Mesenchymal stem cell (in vitro differentiated cells and primary cell): Measurements from ENCODE around the gene ORAI2.
"Not testable (repeated sequence)": the region's sequence is repeated elsewhere in the genome, so short reads cannot be mapped to it uniquely, and the experiment has no call there.

Source experiments
- DNase-seq: peaks from one replicate; pipeline ENCODE4 v3.0.0-alpha.2; 2013
- H2AFZ ChIP-seq: one replicate; pipeline ENCODE4 v1.6.1; 2013; ENCODE audit warnings: low read depth, mild to moderate bottlenecking, control low read depth, inconsistent platforms, low read length, moderate library complexity
- H2AK5ac ChIP-seq: 2 replicates; pipeline ENCODE4 v1.6.1; 2013; ENCODE audit warnings: low read length, moderate library complexity, mild to moderate bottlenecking, inconsistent platforms; ENCODE audit not compliant: severe bottlenecking
- H2BK120ac ChIP-seq: one replicate; pipeline ENCODE4 v1.6.1; 2013; ENCODE audit warnings: low read depth, mild to moderate bottlenecking, inconsistent platforms, low read length, moderate library complexity
- H2BK12ac ChIP-seq, 2 experiments: one replicate each; pipeline ENCODE4 v1.6.1; 2013; ENCODE audit warnings: inconsistent platforms in 2 of 2, low read length in 2 of 2, mild to moderate bottlenecking in 2 of 2, moderate library complexity in 2 of 2, control low read depth in 1 of 2
- H2BK15ac ChIP-seq: one replicate; pipeline ENCODE4 v1.6.1; 2013; ENCODE audit warnings: mild to moderate bottlenecking, low read depth, inconsistent platforms; ENCODE audit not compliant: poor library complexity, severe bottlenecking
- H2BK5ac ChIP-seq: 2 replicates; pipeline ENCODE4 v1.6.1; 2013; ENCODE audit warnings: low read depth, mild to moderate bottlenecking, low read length, control low read depth, inconsistent platforms; ENCODE audit not compliant: poor library complexity, severe bottlenecking
- H3K14ac ChIP-seq, 2 experiments: one replicate each; pipeline ENCODE4 v1.6.1; 2013; ENCODE audit warnings: inconsistent platforms in 2 of 2, low read length in 2 of 2, control low read depth in 1 of 2, mild to moderate bottlenecking in 1 of 2, moderate library complexity in 1 of 2
- H3K18ac ChIP-seq, 2 experiments: one replicate each; pipeline ENCODE4 v1.6.1; 2013; ENCODE audit warnings: inconsistent platforms in 2 of 2, low read length in 2 of 2, control low read depth in 1 of 2, low read depth in 1 of 2, mild to moderate bottlenecking in 1 of 2
- H3K23ac ChIP-seq, 2 experiments: one replicate each; pipeline ENCODE4 v1.6.1; 2013; ENCODE audit warnings: inconsistent platforms in 2 of 2, low read length in 2 of 2, mild to moderate bottlenecking in 2 of 2, moderate library complexity in 2 of 2, control low read depth in 1 of 2
- H3K27ac ChIP-seq: 2 replicates; pipeline ENCODE4 v1.5.1; 2013; ENCODE audit warnings: mild to moderate bottlenecking, moderate library complexity, low read length, control low read depth, inconsistent platforms; ENCODE audit not compliant: poor library complexity, severe bottlenecking
- H3K27me3 ChIP-seq, 2 experiments: 2 replicates each; pipeline versions ENCODE4 v1.6.1 to v1.7.0; 2013; ENCODE audit warnings: low read length in 2 of 2, mild to moderate bottlenecking in 2 of 2, moderate library complexity in 2 of 2, control low read depth in 1 of 2, inconsistent platforms in 1 of 2; ENCODE audit not compliant: control insufficient read depth in 1 of 2, insufficient read depth in 1 of 2
- H3K36me3 ChIP-seq, 2 experiments: 2 replicates each; pipeline versions ENCODE4 v1.6.1 to v1.7.0; 2013; ENCODE audit warnings: low read length in 2 of 2, control low read depth in 1 of 2, inconsistent platforms in 1 of 2, low read depth in 1 of 2, mild to moderate bottlenecking in 1 of 2; ENCODE audit not compliant: insufficient read depth in 2 of 2, control insufficient read depth in 1 of 2
- H3K4ac ChIP-seq, 2 experiments: one replicate each; pipeline ENCODE4 v1.6.1; 2013; ENCODE audit warnings: inconsistent platforms in 2 of 2, low read length in 2 of 2, mild to moderate bottlenecking in 2 of 2, moderate library complexity in 2 of 2, control low read depth in 1 of 2, low read depth in 1 of 2
- H3K4me1 ChIP-seq: 2 replicates; pipeline ENCODE4 v1.6.1; 2013; ENCODE audit warnings: low read depth, low read length, control low read depth; ENCODE audit not compliant: control insufficient read depth, insufficient read depth
- H3K4me2 ChIP-seq: 2 replicates; pipeline ENCODE4 v1.6.1; 2013; ENCODE audit warnings: low read length, mild to moderate bottlenecking, inconsistent platforms; ENCODE audit not compliant: poor library complexity, severe bottlenecking
- H3K4me3 ChIP-seq, 2 experiments: 2 replicates each; pipeline versions ENCODE4 v1.5.1 to v1.7.0; 2013; ENCODE audit warnings: low read length in 2 of 2, mild to moderate bottlenecking in 2 of 2, control low read depth in 1 of 2, low read depth in 1 of 2; ENCODE audit not compliant: insufficient read depth in 1 of 2
- H3K79me1 ChIP-seq: replicated peaks from 2 replicates; pipeline ENCODE4 v1.6.1; 2013; ENCODE audit warnings: mild to moderate bottlenecking, control low read depth, low read length, inconsistent platforms; ENCODE audit not compliant: poor library complexity, severe bottlenecking
- H3K9ac ChIP-seq: 2 replicates; pipeline ENCODE4 v1.7.0; 2013; ENCODE audit warnings: mild to moderate bottlenecking, low read length, moderate library complexity
- H3K9me3 ChIP-seq: 2 replicates; pipeline ENCODE4 v1.7.0; 2013; ENCODE audit warnings: mild to moderate bottlenecking, low read length; ENCODE audit not compliant: control insufficient read depth
- H4K8ac ChIP-seq: one replicate; pipeline ENCODE4 v1.6.1; 2013; ENCODE audit warnings: inconsistent platforms, mild to moderate bottlenecking, low read length, moderate library complexity
- H4K91ac ChIP-seq: one replicate; pipeline ENCODE4 v1.6.1; 2013; ENCODE audit warnings: mild to moderate bottlenecking, low read length, inconsistent platforms
- WGBS: methylation state at CpG from one replicate; pipeline ENCODE4 v1.1.7; 2013; ENCODE audit warnings: mixed read lengths; 5-methylcytosine and 5-hydroxymethylcytosine counted together

Gene ORAI2

GRCh38 chr7:102404005-102404861 lies 29.1 kb upstream of the ORAI2 start:
- Histone ChIP-seq H3K4me2 (no peak overlapping the region), H3K36me3 (peaks cover 62 to 92% of the 10 kb centered on the region in 2 experiments), H2BK15ac (no peak overlapping the region), H3K27me3 (no peaks in the 10 kb centered on the region), H2BK12ac (no peak overlapping the region), H3K9me3 (no peaks in the 10 kb centered on the region), H3K4me1 (peaks cover 4% of the 10 kb centered on the region), H2BK5ac (no peak overlapping the region), H3K4me3 (no peak overlapping the region), H3K9ac (no peak overlapping the region), H3K4ac (no peak overlapping the region), H3K18ac (no peak overlapping the region), H3K27ac (no peak overlapping the region), H4K8ac (no peak overlapping the region), H3K79me1 (peaks cover 23% of the 10 kb centered on the region), H3K14ac (no peak overlapping the region), H2AK5ac (no peak overlapping the region), H4K91ac (no peak overlapping the region), H3K23ac (no peak overlapping the region), H2BK120ac (no peak overlapping the region), H2AFZ (no peak overlapping the region)
- DNase-seq: peak; percentile 72
- 71% methylated on average over 15 of the region's 15 CpGs for WGBS

GRCh38 chr7:102404862-102405188 lies 28.6 kb upstream of the ORAI2 start:
- H3K9me3 ChIP-seq, DNase-seq, H3K4me2 ChIP-seq, H2AK5ac ChIP-seq, H3K9ac ChIP-seq, H3K27ac ChIP-seq, H3K4me3 ChIP-seq, H3K18ac ChIP-seq, H2BK15ac ChIP-seq, H2BK120ac ChIP-seq, H4K91ac ChIP-seq, H4K8ac ChIP-seq, H3K4ac ChIP-seq, H2BK12ac ChIP-seq, H3K14ac ChIP-seq, H3K4me1 ChIP-seq, H2BK5ac ChIP-seq, H3K27me3 ChIP-seq, H2AFZ ChIP-seq, H3K23ac ChIP-seq: not testable (repeated sequence)
- WGBS: 98% methylated on average over 5 of the region's 5 CpGs
- peaks cover 23% of the 10 kb centered on the region for H3K79me1 ChIP-seq
- peaks cover 62 to 90% of the 10 kb centered on the region in 2 experiments for H3K36me3 ChIP-seq

GRCh38 chr7:102407910-102408309 lies 25.5 kb upstream of the ORAI2 start:
- no peaks in the 10 kb centered on the region for H3K27me3 ChIP-seq
- no peak overlapping the region for H2BK15ac ChIP-seq
- peaks cover 30% of the 10 kb centered on the region for H3K79me1 ChIP-seq
- H3K27ac ChIP-seq: no peak overlapping the region
- no peak overlapping the region for H2BK120ac ChIP-seq
- no peak overlapping the region for H3K4me3 ChIP-seq
- H2BK5ac ChIP-seq: no peak overlapping the region
- peaks cover 75 to 88% of the 10 kb centered on the region in 2 experiments for H3K36me3 ChIP-seq
- H4K91ac ChIP-seq: no peak overlapping the region
- H3K18ac ChIP-seq: no peak overlapping the region
- 96% methylated on average over 6 of the region's 6 CpGs for WGBS
- H3K4ac ChIP-seq: no peak overlapping the region
- peaks cover 4% of the 10 kb centered on the region for H3K4me1 ChIP-seq
- H4K8ac ChIP-seq: no peak overlapping the region
- no peak overlapping the region for H3K23ac ChIP-seq
- no peak overlapping the region for H3K4me2 ChIP-seq
- H3K14ac ChIP-seq: no peak overlapping the region
- H2AK5ac ChIP-seq: no peak overlapping the region
- H3K9me3 ChIP-seq: peaks cover 4% of the 10 kb centered on the region
- no peak overlapping the region for H2AFZ ChIP-seq
- H3K9ac ChIP-seq: no peak overlapping the region
- no peak overlapping the region for H2BK12ac ChIP-seq
- no peak for DNase-seq

DNA sequence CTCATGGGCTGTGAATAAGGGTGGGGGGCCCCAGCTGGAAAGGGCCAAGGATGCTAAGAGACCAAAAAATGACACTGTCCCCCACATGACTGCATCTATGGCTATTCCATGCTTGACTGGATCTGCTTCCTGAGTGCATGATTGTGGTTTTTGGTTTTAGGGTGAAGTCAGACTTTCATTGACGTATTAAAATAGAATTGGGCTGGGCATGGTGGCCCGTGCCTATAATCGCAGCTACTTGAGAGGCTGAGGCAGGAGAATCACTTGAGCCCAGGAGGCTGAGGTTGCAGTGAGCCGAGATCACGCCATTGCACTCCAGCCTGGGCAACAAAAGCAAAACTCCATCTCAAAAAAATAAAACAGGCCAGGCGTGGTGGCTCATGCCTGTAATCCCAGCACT lies 24.8 kb upstream of the ORAI2 start:
- H3K18ac ChIP-seq, H3K4me1 ChIP-seq, H3K23ac ChIP-seq, H2AK5ac ChIP-seq, DNase-seq, H2AFZ ChIP-seq, H3K27ac ChIP-seq, H3K9ac ChIP-seq, H3K9me3 ChIP-seq, H4K8ac ChIP-seq, H4K91ac ChIP-seq, H3K4ac ChIP-seq, H3K14ac ChIP-seq, H2BK15ac ChIP-seq, H3K4me2 ChIP-seq, H2BK5ac ChIP-seq, H3K4me3 ChIP-seq, H2BK120ac ChIP-seq, H2BK12ac ChIP-seq, H3K27me3 ChIP-seq: not testable (repeated sequence)
- peaks cover 32% of the 10 kb centered on the region for H3K79me1 ChIP-seq
- peaks cover 73 to 87% of the 10 kb centered on the region in 2 experiments for H3K36me3 ChIP-seq
- 94% methylated on average over 6 of the region's 6 CpGs for WGBS
